NCI-H2029 (cell line): ENCODE results near the gene CHST13.

ENCODE experiments used
- DNase-seq: peaks from one replicate; lab custom pipeline; 2025; lab: John Stamatoyannopoulos, UW

The CHST13 gene

GRCh38 chr3:126523745-126524428, at the start of gene CHST13:
Gene CHST13 (plus strand): TSS chr3:126524155. CDS start chr3:126524333, 178 bp downstream.
- DNase-seq, result no peak

GRCh38 chr3:126474498-126475412, 49.2 kb upstream of the CHST13 start:
- DNase-seq, result peak; percentile 59

- DNase-seq, result peak; percentile 84
Observed at GRCh38 chr3:126475413-126476114, 48.4 kb upstream of the CHST13 start, which contains the start of gene ZXDC. Gene ZXDC (minus strand): TSS chr3:126475891. CDS start chr3:126475865, 26 bp downstream.

- peak; percentile 47 for DNase-seq
Observed at GRCh38 chr3:126476166-126477060, 47.5 kb upstream of the CHST13 start.

GRCh38 chr3:126477061-126477380, 46.9 kb upstream of the CHST13 start:
- DNase-seq, result no peak

- no peak for DNase-seq
Observed at GRCh38 chr3:126478581-126479310, 45.2 kb upstream of the CHST13 start.

GRCh38 chr3:126479642-126480041, 44.3 kb upstream of the CHST13 start:
- no peak for DNase-seq

- DNase-seq, result no peak
Observed at GRCh38 chr3:126480206-126480605, 43.7 kb upstream of the CHST13 start.

- DNase-seq, result no peak
Observed at GRCh38 chr3:126480861-126481260, 43.1 kb upstream of the CHST13 start.

- DNase-seq, result no peak
Observed at GRCh38 chr3:126481808-126482502, 42.0 kb upstream of the CHST13 start.

- no peak for DNase-seq
Observed at GRCh38 chr3:126482503-126483255, 41.3 kb upstream of the CHST13 start.

GRCh38 chr3:126483321-126483761, 40.6 kb upstream of the CHST13 start:
- no peak for DNase-seq

- DNase-seq, result no peak
Observed at GRCh38 chr3:126484148-126484547, 39.8 kb upstream of the CHST13 start.

GRCh38 chr3:126484662-126485061, 39.3 kb upstream of the CHST13 start:
- no peak for DNase-seq

- DNase-seq, result no peak
Observed at GRCh38 chr3:126485176-126485897, 38.6 kb upstream of the CHST13 start.

GRCh38 chr3:126485956-126486355, 38.0 kb upstream of the CHST13 start:
- no peak for DNase-seq

- DNase-seq, result no peak
Observed at GRCh38 chr3:126486360-126486847, 37.6 kb upstream of the CHST13 start.

- DNase-seq, result no peak
Observed at GRCh38 chr3:126487151-126487771, 36.7 kb upstream of the CHST13 start.
